Measurements from ENCODE around the gene SLC23A3.

Gene SLC23A3

DNA sequence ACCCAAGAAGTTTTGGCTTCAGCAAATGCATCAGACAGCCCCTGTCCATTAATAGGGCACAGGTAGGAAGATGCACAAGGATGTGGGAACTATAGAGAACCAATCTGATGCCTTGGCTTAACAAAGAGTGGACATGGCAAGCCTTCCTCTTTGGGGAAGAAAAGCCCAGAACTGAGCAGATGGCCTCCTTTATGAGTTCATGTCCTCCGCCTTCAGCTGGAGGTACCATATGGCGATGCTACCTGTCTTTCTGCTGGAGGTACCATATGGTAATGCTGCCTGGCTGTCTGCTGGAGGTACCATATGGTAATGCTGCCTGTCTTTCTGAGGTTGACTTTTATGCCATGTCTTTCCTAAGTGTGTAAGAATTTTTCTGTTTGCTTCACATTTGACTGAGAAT, 14.3 kb upstream of the SLC23A3 start:
- DNase-seq (ENCODE audit: low read depth) = no peak
- TF ChIP-seq, protein P1, sequence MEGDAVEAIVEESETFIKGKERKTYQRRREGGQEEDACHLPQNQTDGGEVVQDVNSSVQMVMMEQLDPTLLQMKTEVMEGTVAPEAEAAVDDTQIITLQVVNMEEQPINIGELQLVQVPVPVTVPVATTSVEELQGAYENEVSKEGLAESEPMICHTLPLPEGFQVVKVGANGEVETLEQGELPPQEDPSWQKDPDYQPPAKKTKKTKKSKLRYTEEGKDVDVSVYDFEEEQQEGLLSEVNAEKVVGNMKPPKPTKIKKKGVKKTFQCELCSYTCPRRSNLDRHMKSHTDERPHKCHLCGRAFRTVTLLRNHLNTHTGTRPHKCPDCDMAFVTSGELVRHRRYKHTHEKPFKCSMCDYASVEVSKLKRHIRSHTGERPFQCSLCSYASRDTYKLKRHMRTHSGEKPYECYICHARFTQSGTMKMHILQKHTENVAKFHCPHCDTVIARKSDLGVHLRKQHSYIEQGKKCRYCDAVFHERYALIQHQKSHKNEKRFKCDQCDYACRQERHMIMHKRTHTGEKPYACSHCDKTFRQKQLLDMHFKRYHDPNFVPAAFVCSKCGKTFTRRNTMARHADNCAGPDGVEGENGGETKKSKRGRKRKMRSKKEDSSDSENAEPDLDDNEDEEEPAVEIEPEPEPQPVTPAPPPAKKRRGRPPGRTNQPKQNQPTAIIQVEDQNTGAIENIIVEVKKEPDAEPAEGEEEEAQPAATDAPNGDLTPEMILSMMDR (IDR thresholded peaks at IDR 0.05; ENCODE audit: insufficient read depth, low read depth, low read length, missing control alignments) = no peak
- no peak overlapping the region for H3K4me3 ChIP-seq (ENCODE audit: low read depth, low read length)

DNA sequence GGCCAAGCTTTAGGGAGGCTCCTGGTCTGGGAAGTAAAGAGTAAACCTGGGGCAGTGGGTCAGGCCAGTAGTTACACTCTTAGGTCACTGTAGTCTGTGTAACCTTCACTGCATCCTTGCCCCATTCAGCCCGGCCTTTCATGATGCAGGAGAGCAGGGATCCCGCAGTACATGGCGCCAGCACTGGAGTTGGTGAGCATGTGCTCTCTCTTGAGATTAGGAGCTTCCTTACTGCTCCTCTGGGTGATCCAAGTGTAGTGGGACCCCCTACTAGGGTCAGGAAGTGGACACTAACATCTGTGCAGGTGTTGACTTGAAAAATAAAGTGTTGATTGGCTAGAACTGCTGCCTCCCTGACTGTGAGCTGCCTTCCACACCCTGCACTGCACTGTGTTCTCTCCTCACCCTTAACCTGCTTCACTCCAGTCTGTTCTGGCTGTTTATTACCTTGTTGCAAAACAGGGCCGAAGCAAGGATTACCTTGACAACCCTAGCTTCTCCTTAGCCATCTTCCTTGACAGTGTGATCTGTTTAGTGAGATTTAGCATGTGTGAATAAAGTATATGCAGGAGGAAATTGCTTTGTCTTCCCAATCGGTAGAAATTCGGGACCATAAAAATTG, 13.4 kb upstream of the SLC23A3 start:
- H3K4me3 ChIP-seq (ENCODE audit: low read depth, low read length) = no peak overlapping the region
- no peak for DNase-seq (ENCODE audit: low read depth)
- TF ChIP-seq, protein P1 (IDR thresholded peaks at IDR 0.05; ENCODE audit: insufficient read depth, low read depth, low read length, missing control alignments) = no peak

DNA sequence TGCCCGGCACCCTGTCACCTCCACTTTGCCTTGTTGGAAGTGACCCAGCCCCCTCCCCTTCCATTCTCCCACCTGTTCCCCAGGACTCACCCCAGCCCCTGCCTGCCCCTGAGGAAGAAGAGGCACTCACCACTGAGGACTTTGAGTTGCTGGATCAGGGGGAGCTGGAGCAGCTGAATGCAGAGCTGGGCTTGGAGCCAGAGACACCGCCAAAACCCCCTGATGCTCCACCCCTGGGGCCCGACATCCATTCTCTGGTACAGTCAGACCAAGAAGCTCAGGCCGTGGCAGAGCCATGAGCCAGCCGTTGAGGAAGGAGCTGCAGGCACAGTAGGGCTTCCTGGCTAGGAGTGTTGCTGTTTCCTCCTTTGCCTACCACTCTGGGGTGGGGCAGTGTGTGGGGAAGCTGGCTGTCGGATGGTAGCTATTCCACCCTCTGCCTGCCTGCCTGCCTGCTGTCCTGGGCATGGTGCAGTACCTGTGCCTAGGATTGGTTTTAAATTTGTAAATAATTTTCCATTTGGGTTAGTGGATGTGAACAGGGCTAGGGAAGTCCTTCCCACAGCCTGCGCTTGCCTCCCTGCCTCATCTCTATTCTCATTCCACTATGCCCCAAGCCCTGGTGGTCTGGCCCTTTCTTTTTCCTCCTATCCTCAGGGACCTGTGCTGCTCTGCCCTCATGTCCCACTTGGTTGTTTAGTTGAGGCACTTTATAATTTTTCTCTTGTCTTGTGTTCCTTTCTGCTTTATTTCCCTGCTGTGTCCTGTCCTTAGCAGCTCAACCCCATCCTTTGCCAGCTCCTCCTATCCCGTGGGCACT, 12.7 kb upstream of the SLC23A3 start:
- no peak for DNase-seq (ENCODE audit: low read depth)
- TF ChIP-seq, protein P1 (IDR thresholded peaks at IDR 0.05; ENCODE audit: insufficient read depth, low read depth, low read length, missing control alignments) = no peak
- H3K4me3 ChIP-seq (ENCODE audit: low read depth, low read length) = no peak overlapping the region

DNA sequence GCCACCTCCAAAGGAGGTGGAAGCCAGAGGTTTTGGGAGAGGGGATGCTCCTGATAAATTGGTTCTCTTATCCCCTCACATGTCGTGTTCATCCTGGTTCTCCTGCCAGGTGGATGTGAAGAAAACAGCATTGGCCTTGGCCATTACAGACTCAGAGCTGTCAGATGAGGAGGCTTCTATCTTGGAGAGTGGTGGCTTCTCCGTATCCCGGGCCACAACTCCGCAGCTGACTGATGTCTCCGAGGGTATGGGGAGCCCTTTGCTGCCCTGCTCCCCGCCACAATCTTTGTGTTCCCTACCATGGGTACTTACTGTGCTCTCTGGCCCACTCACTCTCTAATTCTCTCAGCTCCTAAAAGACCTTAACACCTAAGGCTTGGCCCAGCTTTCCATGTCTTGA, 11.7 kb upstream of the SLC23A3 start:
- TF ChIP-seq, protein P1 (IDR thresholded peaks at IDR 0.05; ENCODE audit: insufficient read depth, low read depth, low read length, missing control alignments) = no peak
- DNase-seq (ENCODE audit: low read depth) = no peak
- no peak overlapping the region for H3K4me3 ChIP-seq (ENCODE audit: low read depth, low read length)

DNA sequence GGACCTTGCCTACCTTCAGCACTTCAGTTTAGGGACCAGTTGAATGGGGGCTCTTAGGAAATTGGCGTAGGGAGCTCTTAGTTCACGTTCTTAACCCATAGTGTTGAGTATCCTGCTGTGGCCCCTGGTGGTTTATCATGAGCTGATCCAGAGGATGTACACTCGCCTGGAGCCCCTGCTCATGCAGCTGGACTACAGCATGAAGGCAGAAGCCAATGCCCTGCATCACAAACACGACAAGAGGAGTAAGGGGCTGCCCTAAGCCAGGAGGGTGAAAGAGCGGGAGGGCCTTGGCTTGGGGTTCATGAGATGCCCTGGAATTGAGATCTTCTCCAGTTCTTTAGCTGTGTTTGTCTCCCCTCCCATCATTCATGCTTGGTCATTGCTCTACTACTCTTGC, 11.1 kb upstream of the SLC23A3 start:
- no peak for DNase-seq (ENCODE audit: low read depth)
- TF ChIP-seq, protein P1 (IDR thresholded peaks at IDR 0.05; ENCODE audit: insufficient read depth, low read depth, low read length, missing control alignments) = no peak
- no peak overlapping the region for H3K4me3 ChIP-seq (ENCODE audit: low read depth, low read length)

DNA sequence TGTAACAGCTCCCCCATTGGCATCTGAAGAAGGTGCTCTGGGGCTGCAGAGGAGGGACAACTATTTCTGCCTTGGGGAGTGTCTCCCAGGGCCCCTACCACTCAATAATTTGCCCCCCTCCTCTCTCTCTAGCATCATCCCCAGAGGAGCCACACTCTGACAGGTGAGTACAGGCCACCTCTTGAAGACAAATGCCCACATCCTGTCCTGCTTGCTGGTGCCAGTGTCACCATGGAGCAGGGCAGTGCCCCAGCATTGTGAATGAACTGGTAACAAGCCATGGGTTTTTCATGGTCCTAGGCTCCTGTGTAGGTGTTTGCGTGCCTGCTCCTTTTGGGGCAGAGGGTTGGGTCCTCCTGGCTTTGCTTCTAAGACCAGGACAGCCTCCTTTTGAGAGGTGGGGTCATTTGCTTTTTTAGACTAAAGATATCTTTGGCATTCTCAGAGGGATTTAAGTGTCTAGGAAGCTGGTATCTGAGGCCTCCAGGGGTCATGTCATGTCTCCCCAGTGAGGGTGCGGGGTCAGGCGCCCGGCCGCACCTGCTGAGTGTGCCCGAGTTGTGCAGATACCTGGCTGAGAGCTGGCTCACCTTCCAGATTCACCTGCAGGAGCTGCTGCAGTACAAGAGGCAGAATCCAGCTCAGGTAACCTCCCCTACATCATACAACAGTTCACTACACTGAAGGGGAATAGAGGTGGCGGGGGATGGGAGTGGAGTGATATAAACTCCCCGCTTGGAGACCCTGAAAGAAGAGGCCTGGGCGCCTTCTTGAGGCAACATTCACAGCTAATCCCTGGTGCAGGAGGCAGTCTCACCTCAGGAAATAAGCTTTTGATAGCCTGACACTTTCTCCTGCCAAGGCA, 10.0 kb upstream of the SLC23A3 start:
- no peak overlapping the region for H3K4me3 ChIP-seq (ENCODE audit: low read depth, low read length)
- no peak for DNase-seq (ENCODE audit: low read depth)

More for the DNA sequence above, 10.0 kb upstream of the SLC23A3 start:
- TF ChIP-seq, protein P1 (IDR thresholded peaks at IDR 0.05; ENCODE audit: insufficient read depth, low read depth, low read length, missing control alignments) = no peak

Measured in GM12865 (cell line).